T-helper 1 cell treated with Interleukin-12 subunit alpha and Interleukin-12 subunit beta and Interleukin-4 antibody, amounts not matched to agents 30 ng/mL and 1 ng/mL, for 36 hours (primary cell): ENCODE data around the gene WNT5B. TPM values are rescaled to one million over a fixed set of nuclear protein-coding genes. Genes with fewer than 3 reads are reported as not detected.

Experiments used
- intact Hi-C: fragments of 100-400 bp; cut with micrococcal nuclease; formaldehyde crosslinking; loops from one replicate; pipeline ENCODE4 v1.15.1; 2024
- total RNA-seq: library from RNA; stranded (reverse); gene quantifications from 2 replicates; pipeline ENCODE4 v1.2.3, GENCODE V29; 2022

Gene WNT5B
- total RNA-seq, 1 donor from 2014 or later, result 4.7 TPM

DNA sequence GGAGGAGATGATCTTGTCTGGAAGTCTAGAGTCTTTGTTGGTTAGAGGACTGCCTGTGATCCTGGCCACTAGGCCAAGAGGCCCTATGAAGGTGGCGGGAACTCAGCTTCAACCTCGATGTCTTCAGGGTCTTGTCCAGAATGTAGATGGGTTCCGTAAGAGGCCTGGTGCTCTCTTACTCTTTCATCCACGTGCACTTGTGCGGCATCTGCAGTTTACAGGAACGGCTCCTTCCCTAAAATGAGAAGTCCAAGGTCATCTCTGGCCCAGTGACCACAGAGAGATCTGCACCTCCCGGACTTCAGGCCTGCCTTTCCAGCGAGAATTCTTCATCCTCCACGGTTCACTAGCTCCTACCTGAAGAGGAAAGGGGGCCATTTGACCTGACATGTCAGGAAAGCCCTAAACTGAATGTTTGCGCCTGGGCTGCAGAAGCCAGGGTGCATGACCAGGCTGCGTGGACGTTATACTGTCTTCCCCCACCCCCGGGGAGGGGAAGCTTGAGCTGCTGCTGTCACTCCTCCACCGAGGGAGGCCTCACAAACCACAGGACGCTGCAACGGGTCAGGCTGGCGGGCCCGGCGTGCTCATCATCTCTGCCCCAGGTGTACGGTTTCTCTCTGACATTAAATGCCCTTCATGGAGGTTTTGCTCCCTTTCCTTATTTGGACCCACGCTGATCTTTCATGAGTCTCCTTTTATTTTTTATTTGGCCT is 17.7 kb downstream of the WNT5B start:
- intact Hi-C loops, result no loop called here

GRCh38 chr12:1647285-1647669 is 18.2 kb downstream of the WNT5B start:
- intact Hi-C loops, result no loop called here

DNA sequence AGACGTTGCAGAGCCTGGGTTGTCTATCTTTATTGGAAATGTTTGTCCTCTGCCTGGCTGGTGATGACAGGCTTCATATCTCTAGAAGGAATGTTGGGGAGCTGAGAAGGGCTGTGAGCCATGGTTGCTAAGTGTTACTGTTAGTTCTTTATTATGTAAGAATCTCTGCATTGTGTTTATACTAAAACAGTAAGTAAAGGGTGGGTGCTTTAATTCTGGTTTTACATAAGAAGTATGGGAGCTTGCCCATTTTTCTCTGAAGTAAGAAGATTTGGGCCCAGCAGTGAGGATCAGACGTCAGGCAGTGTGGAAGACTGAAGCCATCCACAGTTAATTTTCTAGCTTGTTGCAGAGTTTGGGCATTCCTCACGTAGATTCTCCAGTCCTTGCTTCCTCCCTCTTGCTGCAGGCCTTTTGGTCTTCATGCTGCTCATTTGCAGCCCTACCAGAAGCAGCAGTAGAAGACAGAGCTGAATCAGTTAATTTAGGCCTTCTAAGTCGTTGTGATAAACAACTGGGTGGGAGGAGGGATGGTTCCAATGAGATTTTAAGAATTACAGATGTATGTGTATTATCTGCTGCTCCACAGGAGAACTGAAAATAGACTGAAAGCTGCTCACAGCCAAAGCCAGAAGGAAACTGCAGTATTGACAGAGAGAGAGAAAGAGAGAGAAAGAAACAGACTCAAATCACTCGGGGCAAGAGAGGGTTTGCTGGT is 21.4 kb downstream of the WNT5B start:
- intact Hi-C loops, result loop anchor here (5.0 to 10.0 kb wide), 2 partner anchors 384 to 932 kb away; no protein-coding TSS in a partner anchor

- intact Hi-C loops, result loop anchor here (5.0 to 10.0 kb wide), 2 partner anchors 384 to 931 kb away; no protein-coding TSS in a partner anchor
These were observed 21.9 kb downstream of the WNT5B start for GRCh38 chr12:1650978-1651361.

- intact Hi-C loops, result loop anchor here (1.0 to 10.0 kb wide), 6 partner anchors 39 to 930 kb away; partner anchors contain the start of genes ADIPOR2 and DCP1B
These were observed 22.9 kb downstream of the WNT5B start for GRCh38 chr12:1651946-1652345.

- intact Hi-C loops, result loop anchor here (10.0 kb wide), 1 partner anchor 379 kb away; no protein-coding TSS in a partner anchor
These were observed 26.3 kb downstream of the WNT5B start for GRCh38 chr12:1655225-1655788.

- intact Hi-C loops, result loop anchor here (10.0 kb wide), 1 partner anchor 378 kb away; no protein-coding TSS in a partner anchor
These were observed 27.9 kb downstream of the WNT5B start for GRCh38 chr12:1656902-1657301.

- intact Hi-C loops, result loop anchor here (10.0 kb wide), 1 partner anchor 377 kb away; no protein-coding TSS in a partner anchor
These were observed 28.7 kb downstream of the WNT5B start for GRCh38 chr12:1657688-1658087.

DNA sequence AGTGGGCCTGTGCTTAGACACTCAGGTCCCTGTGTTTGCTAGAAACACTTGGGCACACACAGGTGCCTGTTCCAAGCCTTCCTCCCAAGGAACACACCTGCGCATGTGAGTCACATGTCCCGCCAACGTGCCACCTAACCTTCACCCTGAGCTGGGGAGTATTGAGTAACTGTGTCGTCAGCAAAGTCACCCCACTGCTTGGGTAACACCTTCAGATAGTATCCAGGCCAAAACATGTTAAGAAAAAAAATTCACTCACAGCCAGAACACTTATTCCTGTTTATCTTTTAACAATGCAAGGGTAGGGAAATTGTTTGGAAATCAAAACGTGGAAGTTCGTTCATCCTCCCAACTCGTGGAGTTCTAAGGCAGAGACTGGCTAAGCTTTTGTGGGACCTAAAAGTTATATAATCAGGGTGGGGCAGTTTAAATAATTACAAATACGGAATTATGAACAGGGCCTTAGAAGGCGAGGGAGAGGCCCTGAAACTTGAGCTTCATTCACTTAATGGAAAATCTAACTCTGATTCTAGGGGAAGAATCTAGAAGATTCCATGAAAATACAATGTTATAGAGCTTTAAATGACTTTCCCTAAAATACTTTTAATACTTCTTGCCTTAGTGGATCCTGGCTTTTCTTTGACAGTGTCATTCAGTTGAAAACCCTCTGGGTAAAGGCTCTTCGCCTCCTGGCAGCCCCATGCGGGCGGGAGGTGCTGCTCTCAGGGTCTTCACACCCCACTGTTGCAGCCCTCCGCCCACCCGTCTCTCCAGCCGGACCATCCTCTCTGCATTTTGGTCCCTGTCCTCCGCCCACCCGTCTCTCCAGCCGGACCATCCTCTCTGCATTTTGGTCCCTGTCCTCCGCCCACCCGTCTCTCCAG is 31.5 kb downstream of the WNT5B start:
- intact Hi-C loops, result loop anchor here (1.0 to 2.0 kb wide), 3 partner anchors 30 to 670 kb away; partner anchors contain the start of gene ERC1

DNA sequence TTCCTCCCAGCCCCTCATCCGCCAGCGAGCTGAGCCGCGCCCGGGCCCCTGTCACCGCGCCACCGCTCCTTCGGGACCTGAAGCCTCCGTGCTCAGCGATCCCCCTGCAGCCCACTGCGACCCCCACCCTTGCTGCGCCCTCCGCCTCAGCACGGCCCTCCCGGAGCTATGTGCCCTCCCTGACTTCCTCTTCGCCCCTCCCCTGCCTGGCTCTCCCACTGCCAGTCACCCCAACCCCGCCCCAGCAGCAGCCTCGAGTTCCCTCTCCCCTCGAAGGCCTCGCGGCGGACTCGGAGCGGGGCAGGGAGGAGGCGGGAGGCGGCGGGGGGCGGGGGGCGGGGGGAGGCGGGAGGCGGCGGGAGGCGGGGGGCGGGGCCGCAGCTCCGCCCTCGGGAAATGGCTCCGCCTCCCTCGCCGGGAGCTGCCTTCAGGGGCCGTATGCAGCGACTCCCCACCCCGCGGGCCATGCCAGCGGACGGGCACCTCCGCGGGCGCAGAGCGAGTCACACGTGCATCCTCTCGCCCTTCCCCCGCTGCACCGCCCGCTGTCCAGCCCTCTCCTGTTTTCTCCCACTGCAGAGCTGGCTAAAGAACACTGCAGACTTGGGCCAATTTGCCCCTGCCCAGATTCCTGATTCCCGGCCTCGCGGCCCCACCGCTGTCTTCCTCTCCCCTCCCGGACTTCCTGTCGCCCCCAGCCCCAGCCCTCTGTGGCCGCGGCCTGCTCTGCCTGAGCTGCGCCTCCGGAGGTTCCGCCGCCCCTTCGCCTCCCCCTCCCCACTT is 32.7 kb downstream of the WNT5B start:
- intact Hi-C loops, result loop anchor here (1.0 to 2.0 kb wide), 3 partner anchors 29 to 671 kb away; partner anchors contain the start of gene ERC1

- intact Hi-C loops, result no loop called here
These were observed 33.9 kb downstream of the WNT5B start for GRCh38 chr12:1662761-1663439.

DNA sequence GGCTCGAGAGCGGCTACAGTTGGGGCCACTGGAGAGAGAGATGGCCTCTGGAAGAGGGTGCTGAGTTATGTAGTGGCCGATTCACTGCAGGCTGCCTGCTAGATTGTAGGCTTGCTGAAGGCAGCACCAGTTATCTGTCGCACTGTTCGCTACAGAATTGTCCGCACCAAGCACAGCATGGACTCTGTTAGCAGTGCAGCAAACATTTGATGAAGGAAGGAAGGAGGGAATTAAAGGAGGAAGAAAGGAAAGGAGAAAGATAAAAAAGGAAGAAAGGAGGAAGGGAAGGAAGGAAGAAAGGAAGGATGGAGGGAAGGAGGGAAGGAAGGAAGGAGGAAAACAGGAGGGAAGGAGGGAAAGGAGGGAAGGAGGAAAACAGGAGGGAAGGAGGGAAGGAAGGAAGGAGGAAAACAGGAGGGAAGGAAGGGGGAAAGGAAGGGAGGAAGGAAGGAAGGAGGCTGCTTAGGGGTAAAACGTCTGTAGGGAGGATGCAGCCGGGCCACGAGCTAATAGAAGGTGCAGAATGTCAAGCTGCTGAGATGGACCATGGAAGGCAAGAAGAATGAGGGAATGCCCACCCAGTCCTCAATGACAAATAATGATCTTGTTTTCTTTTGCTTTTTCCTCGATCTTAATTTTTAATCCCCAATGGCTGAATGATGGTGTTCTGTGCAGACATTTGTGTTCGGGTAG is 34.6 kb downstream of the WNT5B start:
- intact Hi-C loops, result no loop called here

DNA sequence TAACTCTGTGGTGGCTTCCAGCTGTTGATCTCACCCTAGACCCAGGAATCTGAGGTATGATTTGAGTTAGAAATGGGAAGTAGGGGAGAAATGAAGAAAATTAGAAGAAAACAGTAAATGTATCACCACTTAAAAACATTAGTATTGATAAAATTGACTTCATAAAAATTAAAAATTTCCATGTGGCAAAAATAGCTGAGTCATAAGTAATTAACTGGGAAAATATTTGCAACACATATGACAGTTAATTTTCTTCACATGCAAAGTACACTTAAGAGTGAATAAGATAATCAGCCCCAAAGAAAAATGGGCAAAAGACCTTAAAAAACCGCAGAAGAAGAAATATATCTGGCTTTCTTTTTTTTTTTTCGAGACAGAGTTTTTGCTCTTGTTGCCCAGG is 36.3 kb downstream of the WNT5B start:
- intact Hi-C loops, result no loop called here

DNA sequence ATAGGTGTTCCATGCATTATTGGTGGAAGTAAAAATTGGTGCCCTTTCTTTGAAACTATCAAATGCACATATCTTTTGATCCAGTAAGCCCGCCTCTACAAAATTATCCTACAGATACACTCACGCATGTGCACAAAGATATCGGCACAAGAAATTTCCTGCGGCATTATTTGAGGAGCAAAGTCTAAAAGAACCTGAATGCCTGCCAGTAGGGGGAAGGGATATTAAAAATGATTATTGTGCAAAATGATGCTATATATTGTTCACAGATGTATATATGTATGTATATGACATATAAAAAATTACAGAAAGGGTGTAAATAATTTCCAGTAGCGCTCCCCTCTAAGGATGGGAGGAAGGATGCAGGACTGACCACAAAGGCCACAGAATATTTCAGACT is 37.2 kb downstream of the WNT5B start:
- intact Hi-C loops, result loop anchor here (1.0 kb wide), 1 partner anchor 24 kb away; no protein-coding TSS in a partner anchor

- intact Hi-C loops, result loop anchor here (1.0 kb wide), 1 partner anchor 24 kb away; no protein-coding TSS in a partner anchor
These were observed 37.7 kb downstream of the WNT5B start for GRCh38 chr12:1666685-1667162.

GRCh38 chr12:1668833-1669543 is 40.0 kb downstream of the WNT5B start:
- intact Hi-C loops, result no loop called here

DNA sequence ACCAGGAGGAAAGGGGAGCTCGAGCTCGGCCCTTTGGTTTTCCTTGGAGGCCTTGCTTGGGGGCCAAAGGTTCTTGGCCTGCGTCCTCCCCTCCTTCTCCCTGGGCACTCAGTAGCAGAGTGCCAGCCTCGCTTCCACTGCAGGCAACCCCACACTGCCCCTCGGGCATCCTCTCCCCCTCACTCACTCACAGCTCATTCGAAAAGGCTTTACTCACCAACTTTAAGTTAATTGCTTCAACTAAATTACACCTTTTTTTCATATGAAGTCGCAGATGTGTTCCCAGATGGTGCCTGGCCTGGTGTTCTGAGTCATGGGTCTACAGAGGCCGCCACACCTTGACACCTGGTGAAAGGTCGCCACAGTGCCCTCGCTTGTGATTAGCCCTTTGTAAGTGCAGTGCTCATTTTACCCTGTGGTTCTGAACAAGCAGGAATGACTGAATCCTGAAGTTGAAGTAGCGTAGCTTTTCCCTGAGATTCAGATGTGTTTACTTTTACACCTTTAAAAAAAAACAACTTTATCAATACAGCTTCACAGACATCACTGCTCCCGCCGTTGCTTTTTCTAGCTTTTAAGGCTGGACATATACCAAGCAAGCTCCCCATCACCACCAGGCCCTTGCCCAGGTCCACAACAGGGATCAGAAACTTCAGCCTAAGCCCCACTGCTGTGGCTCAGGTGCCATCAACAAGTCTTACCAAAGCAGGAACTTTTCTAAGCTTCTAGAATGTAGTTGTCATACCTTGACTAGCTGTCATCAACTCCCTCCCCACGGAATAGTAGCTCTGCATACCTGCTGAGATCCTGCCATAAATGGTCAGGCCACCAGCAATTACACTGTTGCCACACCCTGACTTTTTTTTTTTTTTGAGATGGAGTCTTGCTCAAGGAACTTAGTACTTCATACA is 41.6 kb downstream of the WNT5B start:
- intact Hi-C loops, result no loop called here
